GM12874 (cell line): ENCODE data around the gene CYREN.
A peak's percentile ranks its signal among the peaks of the same experiment; 100 is the strongest.

Experiments
- TF ChIP-seq, protein P1 (sequence below): IDR thresholded peaks from 2 replicates; pipeline ENCODE4 v1.5.1; 2011; ENCODE audit warnings: low read depth, mild to moderate bottlenecking, control low read depth, low read length, moderate library complexity; ENCODE audit not compliant: insufficient read depth

The CYREN gene, protein sequence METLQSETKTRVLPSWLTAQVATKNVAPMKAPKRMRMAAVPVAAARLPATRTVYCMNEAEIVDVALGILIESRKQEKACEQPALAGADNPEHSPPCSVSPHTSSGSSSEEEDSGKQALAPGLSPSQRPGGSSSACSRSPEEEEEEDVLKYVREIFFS

DNA sequence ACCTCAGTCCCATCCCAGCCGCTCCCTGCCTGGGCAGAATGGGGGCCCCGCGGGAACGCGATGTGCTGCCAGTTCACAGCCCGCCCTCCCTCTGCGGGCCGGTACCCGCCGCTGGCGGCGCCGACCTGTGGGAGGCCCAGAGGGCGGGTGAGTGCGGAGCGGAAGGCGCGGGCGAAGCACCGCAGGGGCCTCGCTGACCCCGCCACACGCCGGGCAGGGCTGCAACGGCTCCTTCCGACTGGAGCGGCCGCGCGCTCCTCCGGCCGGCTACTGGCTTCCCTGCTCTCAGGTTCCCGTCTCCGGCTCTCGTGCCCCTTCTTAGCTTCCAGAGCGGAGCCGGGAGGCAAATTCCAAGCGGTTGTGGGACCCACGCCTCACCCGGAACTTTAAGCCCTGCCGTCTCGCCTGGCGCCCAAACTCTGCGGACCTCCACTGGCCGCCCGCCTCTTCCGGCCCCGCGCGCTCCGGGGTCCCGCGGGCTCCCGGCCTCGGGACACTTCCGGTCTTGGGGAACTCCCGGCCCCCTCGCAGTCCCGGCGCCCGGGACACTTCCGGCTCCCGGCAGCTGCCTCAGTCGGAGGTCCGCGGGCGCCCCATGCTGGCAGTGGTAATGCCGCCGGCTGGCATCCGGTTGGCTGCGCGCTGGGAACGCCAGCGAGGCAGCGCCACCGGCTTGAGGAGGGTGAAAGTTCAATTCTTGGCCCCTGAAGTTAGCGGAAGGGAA lies at the start of gene CYREN:
Gene CYREN, minus strand, starts transcription at position 434 of the 724 bp plus-strand sequence. CDS start 1,785 bp downstream, outside the sequence.
- TF ChIP-seq, protein P1, sequence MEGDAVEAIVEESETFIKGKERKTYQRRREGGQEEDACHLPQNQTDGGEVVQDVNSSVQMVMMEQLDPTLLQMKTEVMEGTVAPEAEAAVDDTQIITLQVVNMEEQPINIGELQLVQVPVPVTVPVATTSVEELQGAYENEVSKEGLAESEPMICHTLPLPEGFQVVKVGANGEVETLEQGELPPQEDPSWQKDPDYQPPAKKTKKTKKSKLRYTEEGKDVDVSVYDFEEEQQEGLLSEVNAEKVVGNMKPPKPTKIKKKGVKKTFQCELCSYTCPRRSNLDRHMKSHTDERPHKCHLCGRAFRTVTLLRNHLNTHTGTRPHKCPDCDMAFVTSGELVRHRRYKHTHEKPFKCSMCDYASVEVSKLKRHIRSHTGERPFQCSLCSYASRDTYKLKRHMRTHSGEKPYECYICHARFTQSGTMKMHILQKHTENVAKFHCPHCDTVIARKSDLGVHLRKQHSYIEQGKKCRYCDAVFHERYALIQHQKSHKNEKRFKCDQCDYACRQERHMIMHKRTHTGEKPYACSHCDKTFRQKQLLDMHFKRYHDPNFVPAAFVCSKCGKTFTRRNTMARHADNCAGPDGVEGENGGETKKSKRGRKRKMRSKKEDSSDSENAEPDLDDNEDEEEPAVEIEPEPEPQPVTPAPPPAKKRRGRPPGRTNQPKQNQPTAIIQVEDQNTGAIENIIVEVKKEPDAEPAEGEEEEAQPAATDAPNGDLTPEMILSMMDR = peak; percentile 77

DNA sequence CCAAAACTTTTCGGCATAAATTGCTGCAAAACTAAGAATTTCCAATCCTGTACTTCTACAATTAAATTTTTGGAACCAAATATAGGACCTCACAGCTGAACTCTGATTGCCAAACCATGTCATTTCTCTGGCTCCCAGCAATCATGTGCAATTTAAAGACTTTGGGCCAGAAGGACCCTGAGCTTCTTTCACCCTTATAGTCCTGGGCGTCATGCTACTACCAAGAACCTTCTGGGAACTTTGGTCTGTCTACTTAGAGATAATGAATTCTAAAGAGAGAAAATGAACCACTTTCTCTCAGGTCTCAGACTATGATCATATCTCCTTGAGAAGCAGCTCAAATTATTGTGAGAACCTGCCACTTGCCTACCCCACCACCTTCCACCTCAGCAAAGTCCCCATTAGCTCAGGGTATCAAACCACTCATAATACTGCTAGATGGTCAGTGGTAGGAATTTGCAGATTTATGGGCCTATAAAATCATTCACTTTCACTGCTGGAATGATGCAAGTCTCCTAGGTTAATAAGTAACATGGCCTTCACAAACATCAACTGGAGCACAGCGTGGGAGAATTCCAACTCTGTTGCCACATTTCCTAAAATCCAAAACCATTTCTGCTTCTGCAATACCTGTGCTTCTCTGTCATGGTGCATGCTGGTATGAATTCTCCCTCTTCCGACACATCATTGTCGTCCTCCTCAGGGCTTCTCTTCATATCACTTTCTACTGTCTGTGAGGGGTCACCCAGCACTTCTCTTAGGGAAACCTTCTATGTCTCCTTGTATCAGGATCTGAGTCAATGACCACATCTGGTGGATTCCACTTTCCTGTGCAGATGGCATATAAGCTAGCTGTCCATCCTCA lies 47.4 kb upstream of the CYREN start:
- TF ChIP-seq, protein P1 = no peak

DNA sequence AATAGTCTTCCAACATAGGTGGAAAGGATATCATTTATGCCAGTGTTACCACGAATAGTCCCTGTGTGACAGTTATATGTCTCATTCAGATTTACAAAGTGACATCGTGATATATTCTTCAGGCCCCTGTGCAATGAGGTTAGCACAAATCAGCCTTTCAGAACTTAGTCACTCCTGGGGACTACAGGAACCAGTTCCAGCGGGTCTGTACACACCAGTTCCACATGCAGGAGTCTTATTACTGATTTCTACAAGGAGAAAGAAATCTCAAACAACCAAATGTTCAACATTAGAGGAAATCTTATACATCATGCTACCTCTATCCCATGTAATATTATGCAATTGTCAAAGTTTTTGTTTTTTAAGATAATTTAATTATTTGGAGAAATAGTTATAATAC lies 45.2 kb upstream of the CYREN start:
- TF ChIP-seq, protein P1 = no peak

DNA sequence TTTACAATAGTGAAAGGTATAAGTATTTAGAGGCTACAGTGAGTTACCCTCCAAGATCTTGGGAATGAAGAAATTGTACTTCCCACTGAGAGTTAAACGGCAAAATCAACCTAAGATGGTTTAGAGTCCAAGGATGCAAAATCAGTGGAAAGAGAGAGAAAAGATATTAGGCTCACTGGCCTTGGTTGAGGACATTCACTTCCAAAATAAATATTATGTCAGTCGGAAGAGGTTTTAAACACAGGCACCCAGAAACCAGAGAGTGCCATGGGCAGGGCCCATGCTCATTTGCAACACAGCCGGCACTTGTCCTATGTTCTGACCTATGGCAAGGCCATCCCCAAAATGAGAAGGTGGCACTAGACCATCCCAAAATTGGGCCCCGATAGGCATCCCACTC lies 44.7 kb upstream of the CYREN start:
- TF ChIP-seq, protein P1 = no peak

DNA sequence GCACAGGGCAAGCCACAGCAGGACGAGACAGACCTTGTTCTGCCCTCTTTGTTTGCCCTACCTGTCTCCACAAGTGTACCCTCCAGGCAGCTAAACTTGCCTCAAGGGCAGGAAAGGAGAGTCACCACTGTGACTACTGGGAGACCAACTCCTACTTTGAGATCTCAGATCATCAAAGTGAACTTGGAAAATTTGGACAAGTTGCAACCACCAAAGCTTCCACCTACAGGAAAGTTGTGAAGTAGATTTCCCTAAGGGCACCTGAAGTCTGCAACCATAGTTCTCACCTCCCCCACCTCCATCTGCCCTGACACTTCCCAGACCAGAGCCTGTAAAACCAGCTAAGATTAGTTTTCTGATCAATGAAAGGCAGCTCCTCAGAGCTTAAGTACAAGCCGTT lies 43.3 kb upstream of the CYREN start:
- TF ChIP-seq, protein P1 = no peak

DNA sequence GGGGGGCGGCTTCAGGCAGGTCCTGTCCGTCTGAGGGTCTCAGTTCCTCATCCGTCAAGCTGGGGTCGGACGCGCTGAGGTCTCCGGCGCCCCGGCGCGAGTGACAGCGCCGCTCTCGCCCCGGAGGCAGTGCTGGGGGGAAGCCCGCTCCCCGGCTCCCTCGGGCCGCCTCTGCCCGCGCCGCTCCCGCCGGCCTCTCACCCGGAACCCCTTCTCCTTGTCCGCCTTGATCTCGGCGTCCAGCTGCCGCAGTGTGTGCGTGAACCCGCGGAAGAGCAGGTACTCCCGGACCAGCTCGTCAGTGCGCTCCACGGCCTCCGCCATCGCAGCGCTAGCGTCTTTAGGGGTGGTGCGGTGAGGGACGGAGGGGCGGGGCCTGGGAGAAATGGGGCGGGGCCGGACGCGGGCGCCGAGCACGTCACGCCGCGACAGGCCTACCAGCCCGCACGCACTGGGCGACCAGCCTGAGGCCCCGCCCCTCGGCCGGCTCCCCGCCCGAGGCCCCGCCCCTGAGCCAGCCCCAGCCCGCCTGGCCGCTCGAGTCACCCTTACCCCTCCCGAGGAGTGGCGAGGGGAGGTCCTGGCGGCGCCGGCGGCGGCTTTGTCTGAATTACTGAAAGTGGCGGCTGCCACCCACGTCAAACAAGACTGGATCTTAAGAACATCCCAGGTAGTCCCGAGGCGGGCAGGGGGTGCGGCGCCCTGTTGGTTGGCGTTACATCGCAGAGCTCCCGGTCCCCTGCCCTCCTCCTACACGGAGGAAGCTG lies 40.9 kb upstream of the CYREN start, which contains the start of gene WDR91:
Gene WDR91, minus strand, starts transcription at position 348 of the 767 bp plus-strand sequence. Its CDS starts 24 bp downstream, at position 324.
- TF ChIP-seq, protein P1 = 0 out of 2 replicates have a peak, but pooled peaks have one; percentile 6

DNA sequence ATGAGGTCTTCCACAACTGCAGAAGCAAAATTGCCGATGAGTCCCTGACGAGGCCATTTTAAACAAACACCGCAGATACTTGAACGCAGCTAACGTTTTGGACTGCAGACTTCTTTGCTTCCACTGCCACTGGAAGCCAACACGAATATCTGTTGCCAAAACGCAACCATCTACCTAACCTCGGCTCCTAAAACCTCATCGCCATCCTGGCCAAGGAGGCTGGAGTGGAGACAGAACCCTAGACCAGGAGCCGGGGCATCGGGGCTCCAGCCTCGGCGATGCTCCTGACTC lies 40.3 kb upstream of the CYREN start:
- TF ChIP-seq, protein P1 = no peak
